ENCODE results near the gene TANC1.

DNA sequence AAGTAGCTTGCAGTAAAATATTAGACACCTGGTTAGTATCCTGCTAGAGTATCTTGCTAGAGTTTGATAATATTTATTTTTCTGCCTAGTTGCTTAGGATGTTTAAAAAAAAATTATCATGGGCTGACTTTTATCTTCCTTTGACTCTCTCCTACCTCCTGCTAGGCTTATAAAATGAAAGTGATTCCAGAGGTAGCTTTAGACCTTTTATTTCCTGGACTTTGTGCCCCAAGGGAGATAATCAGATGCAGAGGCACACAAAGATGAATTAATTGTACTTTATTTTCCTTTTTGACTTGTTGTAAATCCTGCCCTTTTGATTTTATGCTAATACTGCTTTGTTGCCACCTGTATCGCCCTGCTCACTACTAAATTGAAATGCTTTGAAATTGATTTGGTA is 187.4 kb downstream of the TANC1 start:
- TF ChIP-seq, protein P1, sequence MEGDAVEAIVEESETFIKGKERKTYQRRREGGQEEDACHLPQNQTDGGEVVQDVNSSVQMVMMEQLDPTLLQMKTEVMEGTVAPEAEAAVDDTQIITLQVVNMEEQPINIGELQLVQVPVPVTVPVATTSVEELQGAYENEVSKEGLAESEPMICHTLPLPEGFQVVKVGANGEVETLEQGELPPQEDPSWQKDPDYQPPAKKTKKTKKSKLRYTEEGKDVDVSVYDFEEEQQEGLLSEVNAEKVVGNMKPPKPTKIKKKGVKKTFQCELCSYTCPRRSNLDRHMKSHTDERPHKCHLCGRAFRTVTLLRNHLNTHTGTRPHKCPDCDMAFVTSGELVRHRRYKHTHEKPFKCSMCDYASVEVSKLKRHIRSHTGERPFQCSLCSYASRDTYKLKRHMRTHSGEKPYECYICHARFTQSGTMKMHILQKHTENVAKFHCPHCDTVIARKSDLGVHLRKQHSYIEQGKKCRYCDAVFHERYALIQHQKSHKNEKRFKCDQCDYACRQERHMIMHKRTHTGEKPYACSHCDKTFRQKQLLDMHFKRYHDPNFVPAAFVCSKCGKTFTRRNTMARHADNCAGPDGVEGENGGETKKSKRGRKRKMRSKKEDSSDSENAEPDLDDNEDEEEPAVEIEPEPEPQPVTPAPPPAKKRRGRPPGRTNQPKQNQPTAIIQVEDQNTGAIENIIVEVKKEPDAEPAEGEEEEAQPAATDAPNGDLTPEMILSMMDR (IDR thresholded peaks at IDR 0.05), result no peak
- no peak for TF ChIP-seq ZFX (IDR thresholded peaks at IDR 0.05; ENCODE audit: borderline replicate concordance)
